ENCODE measurements around the gene IRF2. TPM values are rescaled to one million over a fixed set of nuclear protein-coding genes. Genes with fewer than 3 reads are reported as not detected.

The IRF2 gene
- total RNA-seq, 6 experiments from 2014 or later = 13.4 to 24.0 (median 19.7) TPM

DNA sequence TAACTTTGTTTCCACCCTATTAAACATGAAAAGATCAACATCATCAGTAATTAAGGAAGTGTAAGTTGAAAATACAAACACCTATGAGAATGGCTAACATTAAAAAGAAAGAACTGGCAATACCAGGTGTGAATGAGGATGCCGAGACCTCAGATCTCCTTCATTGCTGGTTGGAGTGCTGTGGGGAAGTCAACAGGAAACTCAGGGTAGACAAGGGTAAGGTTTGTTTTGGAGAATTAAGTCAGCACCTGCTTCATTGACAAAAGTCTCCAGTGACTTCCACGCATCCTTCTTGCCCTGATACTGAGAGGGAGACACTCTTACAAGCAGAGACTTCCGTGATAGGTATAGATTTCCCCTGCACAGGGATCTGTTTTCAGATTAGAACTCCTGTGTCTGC, 106.1 kb downstream of the IRF2 start:
- Mint-ChIP-seq H3K27ac (no peak overlapping the region), H3K27me3 (ENCODE audit: insufficient read depth) (peaks cover 2% of the 10 kb centered on the region; the same call in 1 of the 2 replicates), H3K4me3 (no peak overlapping the region), H3K36me3 (ENCODE audit: low read depth) (no peaks in the 10 kb centered on the region), H3K4me1 (ENCODE audit: low read depth) (no peaks in the 10 kb centered on the region), H3K9me3 (no peaks in the 10 kb centered on the region)
- no peak for DNase-seq
- TF ChIP-seq, protein P1, sequence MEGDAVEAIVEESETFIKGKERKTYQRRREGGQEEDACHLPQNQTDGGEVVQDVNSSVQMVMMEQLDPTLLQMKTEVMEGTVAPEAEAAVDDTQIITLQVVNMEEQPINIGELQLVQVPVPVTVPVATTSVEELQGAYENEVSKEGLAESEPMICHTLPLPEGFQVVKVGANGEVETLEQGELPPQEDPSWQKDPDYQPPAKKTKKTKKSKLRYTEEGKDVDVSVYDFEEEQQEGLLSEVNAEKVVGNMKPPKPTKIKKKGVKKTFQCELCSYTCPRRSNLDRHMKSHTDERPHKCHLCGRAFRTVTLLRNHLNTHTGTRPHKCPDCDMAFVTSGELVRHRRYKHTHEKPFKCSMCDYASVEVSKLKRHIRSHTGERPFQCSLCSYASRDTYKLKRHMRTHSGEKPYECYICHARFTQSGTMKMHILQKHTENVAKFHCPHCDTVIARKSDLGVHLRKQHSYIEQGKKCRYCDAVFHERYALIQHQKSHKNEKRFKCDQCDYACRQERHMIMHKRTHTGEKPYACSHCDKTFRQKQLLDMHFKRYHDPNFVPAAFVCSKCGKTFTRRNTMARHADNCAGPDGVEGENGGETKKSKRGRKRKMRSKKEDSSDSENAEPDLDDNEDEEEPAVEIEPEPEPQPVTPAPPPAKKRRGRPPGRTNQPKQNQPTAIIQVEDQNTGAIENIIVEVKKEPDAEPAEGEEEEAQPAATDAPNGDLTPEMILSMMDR (IDR thresholded peaks at IDR 0.05) = no peak

DNA sequence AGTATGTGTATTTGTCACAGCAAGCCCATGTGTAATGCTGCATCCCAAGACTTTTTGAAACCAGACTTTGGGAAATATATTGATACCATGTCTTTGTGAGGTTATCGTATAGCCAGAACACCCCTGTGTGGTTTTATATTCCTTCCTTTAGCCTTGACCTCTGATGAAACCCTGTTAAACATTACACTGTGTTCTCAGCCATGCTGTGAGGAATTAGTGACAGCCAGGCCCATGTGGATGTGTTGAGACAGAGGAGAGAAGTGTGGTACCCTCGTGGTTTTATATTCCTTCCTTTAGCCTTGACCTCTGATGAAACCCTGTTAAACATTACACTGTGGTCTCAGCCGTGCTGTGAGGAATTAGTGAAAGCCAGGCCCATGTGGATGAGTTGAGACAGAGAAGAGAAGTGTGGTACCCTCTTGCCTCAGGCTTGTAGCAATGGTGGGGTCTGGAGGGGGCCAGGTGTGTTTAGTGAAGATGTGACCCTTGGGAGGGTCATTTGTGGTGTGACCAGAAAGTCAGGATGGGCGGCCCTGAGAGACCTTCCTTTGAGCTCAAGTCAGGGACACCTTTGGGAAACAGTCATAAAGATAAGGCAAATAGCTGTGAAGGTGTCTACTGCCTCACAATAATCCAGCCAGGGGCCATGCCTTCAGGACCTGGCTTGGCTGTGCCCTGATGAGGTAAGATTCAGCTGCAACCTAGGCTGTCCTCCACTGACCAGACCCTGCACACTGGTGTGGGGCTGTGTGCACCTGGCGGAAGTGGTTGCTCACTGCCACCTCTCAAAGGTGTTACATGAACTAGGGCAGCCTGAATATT, 110.0 kb downstream of the IRF2 start:
- no peaks in the 10 kb centered on the region for H3K36me3 Mint-ChIP-seq (ENCODE audit: low read depth)
- no peaks in the 10 kb centered on the region for H3K27me3 Mint-ChIP-seq (ENCODE audit: insufficient read depth)
- TF ChIP-seq, protein P1 (IDR thresholded peaks at IDR 0.05) = no peak
- no peak for DNase-seq
- no peaks in the 10 kb centered on the region for H3K4me1 Mint-ChIP-seq (ENCODE audit: low read depth)
- no peaks in the 10 kb centered on the region for H3K9me3 Mint-ChIP-seq
- H3K27ac Mint-ChIP-seq = no peak overlapping the region
- H3K4me3 Mint-ChIP-seq = no peak overlapping the region

DNA sequence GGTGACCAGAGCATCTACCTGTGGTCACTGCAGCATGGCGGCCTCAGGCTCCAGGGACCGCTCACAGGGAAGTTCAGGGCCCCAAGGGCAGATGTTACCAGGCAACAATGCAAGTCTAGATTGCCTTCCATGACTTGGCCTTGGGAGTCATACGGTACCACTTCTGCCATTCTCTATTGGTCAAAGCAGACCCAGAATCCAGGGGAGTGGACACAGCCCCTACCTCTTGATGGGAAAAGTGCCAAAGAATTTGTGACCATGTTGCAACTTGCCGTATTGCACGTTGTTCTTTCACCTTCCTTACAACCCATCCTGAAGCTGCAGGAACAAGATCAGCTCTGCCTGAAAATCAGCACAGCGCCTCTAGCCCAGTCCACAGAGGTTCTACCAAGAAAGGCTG, 111.1 kb downstream of the IRF2 start:
- H3K4me3 Mint-ChIP-seq = no peak overlapping the region
- H3K9me3 Mint-ChIP-seq = no peaks in the 10 kb centered on the region
- no peaks in the 10 kb centered on the region for H3K27me3 Mint-ChIP-seq (ENCODE audit: insufficient read depth)
- no peaks in the 10 kb centered on the region for H3K36me3 Mint-ChIP-seq (ENCODE audit: low read depth)
- H3K4me1 Mint-ChIP-seq (ENCODE audit: low read depth) = no peaks in the 10 kb centered on the region
- TF ChIP-seq, protein P1 (IDR thresholded peaks at IDR 0.05) = no peak
- no peak overlapping the region for H3K27ac Mint-ChIP-seq
- no peak for DNase-seq

DNA sequence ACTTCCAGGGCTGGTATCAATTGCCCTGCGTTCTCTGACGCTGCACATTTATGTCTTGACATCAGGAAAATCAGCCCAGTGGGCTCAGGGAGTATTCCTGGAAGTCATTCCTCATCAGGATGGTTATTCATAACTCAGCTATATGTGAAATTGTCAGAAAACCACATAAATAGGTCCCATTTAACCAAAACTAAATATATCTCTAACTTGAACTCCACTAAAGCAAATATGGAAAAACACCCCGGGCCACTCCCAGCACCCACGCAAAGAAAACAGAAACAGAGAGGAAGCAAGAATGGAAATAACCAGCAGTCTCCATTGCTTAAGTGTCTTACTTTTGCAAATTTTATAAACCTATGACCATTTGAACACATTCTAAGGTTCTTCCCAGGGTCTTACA, 112.0 kb downstream of the IRF2 start:
- no peak overlapping the region for H3K4me3 Mint-ChIP-seq
- no peaks in the 10 kb centered on the region for H3K4me1 Mint-ChIP-seq (ENCODE audit: low read depth)
- H3K27me3 Mint-ChIP-seq (ENCODE audit: insufficient read depth) = no peaks in the 10 kb centered on the region
- DNase-seq = no peak
- H3K9me3 Mint-ChIP-seq = no peaks in the 10 kb centered on the region
- TF ChIP-seq, protein P1 (IDR thresholded peaks at IDR 0.05) = no peak
- H3K36me3 Mint-ChIP-seq (ENCODE audit: low read depth) = no peaks in the 10 kb centered on the region
- no peak overlapping the region for H3K27ac Mint-ChIP-seq

DNA sequence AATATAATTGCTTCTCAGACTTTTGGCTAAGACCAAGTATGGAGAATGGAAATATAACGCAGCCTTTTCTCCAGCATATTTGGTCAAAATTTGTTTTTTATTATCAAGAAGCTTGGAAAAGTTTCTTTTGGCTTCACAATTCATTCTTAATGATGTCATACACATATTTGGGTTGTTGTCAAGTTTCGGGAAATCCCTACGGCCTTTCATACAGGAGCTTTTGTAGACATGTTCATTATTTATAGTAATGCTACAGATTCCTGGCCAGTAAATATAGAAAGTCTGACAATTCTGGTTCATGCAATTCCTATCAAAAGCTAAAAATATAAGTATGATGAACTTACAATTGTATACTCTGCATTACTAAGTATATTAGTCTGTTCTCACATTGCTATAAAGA, 112.9 kb downstream of the IRF2 start:
- Mint-ChIP-seq H3K36me3 (ENCODE audit: low read depth) (no peaks in the 10 kb centered on the region), H3K9me3 (no peaks in the 10 kb centered on the region), H3K27ac (no peak overlapping the region), H3K27me3 (ENCODE audit: insufficient read depth) (no peaks in the 10 kb centered on the region; the same call in 1 of the 2 replicates), H3K4me1 (ENCODE audit: low read depth) (no peaks in the 10 kb centered on the region), H3K4me3 (no peak overlapping the region)
- TF ChIP-seq, protein P1 (IDR thresholded peaks at IDR 0.05) = no peak
- DNase-seq = no peak

Measured in HFFc6 (cell line).